GM18909 (cell line): ENCODE results near the gene FMNL1.
"Not testable (repeated sequence)": the region's sequence is repeated elsewhere in the genome, so short reads cannot be mapped to it uniquely, and the experiment has no call there.

ENCODE experiments used
- ATAC-seq: cut with Tn5 transposase; IDR thresholded peaks from one replicate; pipeline ENCODE4 v1.9.1; 2021; ENCODE audit warnings: mild to moderate bottlenecking; ENCODE audit not compliant: unreplicated experiment, poor library complexity

FMNL1 gene

DNA sequence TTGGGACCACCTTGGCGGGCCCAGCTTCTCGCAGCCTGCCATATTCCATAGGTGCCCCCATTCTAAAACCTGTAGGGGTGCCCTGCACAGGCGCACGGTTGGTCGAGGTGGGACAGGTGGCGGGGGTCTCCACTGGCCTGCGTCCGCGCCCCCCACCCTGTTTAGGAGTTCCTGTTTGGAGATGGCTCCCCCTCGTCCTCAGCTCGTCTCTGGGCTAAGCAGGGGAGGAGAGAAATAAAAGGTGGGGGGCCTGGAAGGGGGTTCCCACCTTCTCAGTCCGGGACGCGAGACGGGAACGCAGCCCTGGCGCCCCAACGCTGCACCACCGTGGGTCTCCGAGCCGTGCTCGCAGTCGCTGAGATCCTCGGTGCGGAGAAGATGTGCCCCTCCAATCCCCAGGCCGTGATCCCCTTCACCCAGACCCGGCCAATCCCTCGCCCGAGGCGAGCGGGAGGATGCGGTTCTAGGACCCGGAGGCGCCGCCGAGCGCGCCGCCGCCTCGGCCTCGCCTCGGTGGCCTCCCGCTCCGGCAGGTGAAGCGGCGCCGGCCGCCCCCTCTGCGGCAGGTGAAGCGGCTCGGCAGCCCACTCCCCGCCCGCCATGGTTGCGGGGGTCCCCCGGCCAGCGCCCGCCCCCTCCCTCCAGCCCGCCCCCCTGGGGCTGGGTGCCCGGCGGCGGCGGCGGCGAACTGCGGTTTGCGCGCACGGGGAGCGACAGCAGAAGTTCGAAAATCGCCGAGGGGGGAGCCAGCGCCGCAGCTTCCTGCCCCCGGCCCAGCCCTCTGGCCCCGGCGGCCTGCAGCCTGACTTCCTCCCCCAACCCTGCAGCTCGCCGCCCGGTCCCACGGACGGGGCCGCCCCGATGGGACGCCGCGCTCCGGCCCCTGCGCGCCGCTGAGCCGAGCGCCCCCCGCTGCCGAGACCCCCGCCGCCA lies at the start of gene FMNL1:
FMNL1 (plus strand) TSS at position 805 of the 933 bp plus-strand sequence. CDS start 240 bp downstream, outside the sequence.
- no peak for ATAC-seq

GRCh38 chr17:45172232-45172540 lies 49.5 kb upstream of the FMNL1 start:
- ATAC-seq: no peak

DNA sequence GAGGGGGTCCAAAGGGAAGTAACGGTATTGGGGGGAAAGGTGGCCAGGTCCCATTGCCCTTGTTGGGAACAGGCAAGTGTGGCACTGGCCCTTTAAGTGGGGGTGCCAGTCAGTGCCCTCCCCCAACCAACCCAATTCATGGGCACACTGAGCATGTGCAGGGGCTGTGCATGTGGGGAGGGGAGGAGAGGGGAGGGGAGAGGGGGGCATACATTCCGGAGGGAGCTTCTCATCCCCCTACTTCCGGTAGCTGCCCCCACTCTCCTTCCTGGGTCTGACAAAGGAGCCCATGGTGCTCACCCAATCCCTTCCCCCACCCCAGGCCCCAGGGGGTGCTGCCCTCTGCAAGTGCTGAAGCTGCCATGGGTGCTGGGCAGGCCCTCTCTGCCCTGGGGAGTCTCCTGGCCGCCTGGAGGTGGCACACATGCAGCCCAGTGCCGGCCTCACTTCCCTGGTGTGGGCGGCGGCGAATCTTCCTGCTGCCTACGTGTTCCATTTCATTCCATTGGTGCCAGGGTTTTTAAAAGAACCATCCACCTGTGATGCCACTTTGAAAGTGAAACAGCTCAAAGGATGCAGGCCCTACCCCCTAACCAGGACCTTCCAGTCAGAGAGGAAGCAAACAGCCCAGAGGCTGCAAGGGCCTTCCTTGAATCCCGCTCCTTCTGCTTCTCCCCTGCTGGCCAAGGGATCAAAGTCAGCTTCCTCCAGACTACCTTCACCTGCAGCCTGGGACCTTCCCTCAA lies 49.0 kb upstream of the FMNL1 start:
- ATAC-seq: peak; percentile 51

DNA sequence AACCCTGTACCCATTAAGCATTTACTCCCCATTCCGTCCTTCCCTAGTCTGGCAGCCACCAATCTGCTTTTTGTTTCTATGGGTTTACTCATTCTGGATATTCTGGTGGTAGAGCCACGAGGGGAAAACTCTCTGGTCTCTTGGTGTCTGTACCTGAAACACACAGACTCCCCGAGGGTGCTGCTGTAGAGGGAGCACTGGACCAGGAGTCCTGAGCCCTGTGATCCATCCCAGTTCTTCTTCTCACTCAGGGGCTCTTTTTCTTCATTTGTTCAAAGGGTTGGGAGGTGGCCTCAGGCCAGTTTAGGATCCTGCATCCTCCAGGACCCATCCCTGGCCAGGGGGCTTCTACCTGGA lies 45.9 kb upstream of the FMNL1 start:
- no peak for ATAC-seq

GRCh38 chr17:45177563-45177962 lies 44.1 kb upstream of the FMNL1 start:
- no peak for ATAC-seq

GRCh38 chr17:45184144-45184543 lies 37.5 kb upstream of the FMNL1 start:
- no peak for ATAC-seq

GRCh38 chr17:45186801-45187354 lies 34.8 kb upstream of the FMNL1 start:
- ATAC-seq: no peak

DNA sequence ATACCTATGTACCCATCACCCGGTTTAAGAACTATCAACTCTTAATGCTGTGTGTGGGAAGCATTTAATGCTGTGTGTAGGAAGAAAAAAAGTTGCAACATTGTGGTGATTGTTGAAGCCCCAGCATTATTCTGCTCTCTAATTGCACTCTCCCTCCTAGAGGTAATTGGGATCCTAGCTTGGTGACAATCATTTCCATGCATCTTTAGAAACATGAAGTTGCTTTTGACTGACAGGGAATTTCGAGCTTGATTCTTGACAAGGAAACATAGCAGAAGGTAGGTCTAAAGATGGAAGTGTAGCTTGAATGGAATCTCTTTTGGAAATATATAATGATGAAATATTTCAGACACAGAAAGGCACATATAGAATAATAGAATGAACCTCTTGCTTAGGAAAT lies 32.7 kb upstream of the FMNL1 start:
- ATAC-seq: no peak

DNA sequence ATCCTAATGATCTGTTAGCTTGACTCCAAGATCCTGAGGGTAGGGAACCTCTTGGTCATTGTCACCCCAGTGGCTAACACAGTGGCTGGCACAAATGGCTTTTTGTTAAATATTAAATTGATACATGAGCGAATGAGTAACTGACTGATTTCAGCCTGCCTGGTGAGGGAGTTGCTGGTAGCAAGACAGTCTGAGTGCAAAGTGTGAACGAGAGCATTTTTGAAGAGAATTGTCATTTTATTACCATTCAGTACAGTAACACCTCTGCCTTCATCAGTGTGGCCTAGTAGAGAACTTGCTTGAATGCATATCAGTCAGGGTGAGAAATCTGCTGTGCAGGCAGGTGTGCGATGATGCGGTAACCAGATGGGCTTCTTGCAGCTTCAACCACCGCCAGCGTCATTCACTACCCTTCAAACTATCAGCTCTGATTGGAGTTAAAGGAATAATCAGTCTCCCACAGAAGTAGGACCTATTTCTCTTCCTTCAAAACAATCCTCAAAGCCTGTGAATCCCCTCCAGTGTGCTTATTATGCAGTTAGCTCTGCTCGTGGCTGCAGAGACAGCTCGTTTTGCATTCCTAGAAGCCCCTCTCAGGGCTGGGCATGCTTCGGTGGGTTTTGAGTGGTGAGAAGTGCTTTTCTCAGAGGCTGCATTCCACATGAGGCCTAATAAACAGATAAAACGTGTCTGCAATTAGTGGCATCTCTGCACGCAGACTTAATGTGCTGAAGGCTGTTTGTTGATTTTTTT lies 31.0 kb upstream of the FMNL1 start:
- ATAC-seq: no peak

DNA sequence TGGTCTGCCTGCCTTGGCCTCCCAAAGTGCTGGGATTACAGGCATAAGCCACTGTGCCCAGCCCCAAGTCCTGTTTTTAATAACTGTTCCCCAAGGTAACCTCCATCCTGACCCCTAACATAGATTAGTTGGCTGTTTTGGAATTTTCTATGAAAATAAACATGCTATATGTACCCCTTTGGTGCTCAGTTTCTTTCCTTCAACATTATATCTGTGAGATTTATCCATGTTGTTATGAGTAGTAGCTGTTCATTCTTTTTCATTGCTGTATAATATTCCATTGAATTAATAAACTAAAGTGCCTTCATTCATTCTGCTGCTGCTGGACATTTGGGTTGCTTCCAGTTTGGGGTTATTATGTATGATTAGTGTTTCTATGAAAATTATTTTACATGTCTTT lies 26.3 kb upstream of the FMNL1 start:
- no peak for ATAC-seq

DNA sequence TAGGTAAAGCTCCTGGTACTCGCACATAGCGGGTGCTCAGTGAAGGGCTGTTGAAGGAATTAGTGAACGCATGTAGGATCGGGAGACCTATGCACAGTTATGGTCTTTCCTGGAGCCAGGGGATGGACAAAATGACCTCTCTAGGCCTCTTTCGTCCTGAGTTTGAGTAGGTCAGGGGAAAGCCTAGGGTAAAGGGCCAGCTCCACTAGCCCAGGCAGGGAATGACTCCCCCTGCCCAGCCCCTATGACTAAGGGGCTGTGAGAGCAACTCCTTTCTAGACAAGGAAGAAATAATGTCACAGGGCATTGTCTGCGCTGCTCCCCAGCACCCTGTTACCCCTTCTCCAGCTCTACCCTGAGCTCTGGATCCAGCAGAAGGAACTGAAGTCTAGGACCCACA lies 24.6 kb upstream of the FMNL1 start:
- ATAC-seq: no peak

DNA sequence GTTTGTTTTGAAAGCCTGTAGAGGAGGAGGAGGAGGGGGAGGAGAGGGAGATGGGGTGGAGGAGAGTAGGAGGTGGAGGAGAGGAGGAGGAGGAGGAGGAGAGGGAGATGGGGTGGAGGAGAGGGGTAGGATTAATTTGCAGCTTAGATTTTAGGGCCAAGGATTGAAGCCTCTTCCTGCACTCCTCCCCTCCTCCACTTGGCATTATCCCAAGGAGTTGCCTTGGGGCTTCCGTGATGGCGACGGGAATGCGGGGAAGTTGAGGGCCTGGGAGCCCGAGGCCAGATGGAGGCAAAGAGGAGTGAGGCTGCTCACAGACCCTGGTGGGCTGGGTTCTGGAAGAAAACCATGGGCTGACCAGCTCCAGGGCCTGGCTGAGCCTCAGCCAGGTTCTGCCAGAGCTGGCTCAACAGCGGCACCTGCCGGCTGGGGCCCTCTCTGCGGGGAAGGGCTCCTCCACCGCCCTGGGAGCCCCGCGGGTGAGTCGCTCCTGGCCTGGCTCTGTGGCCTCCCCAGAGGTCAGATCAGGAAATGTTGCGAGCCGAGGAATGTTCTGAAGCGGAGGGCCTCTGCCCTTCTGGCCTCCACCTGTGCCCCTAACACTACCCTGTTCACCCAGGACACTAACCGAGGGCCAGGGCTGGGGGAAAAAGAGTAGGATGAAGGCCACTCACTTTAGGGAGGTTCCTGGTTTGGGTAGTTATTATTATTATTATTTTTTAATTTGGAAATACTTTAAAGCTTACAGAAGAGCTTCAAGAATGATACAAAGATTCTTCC lies 23.9 kb upstream of the FMNL1 start:
- ATAC-seq: no peak

- ATAC-seq: no peak
Observed at GRCh38 chr17:45200701-45201100, 21.0 kb upstream of the FMNL1 start.

DNA sequence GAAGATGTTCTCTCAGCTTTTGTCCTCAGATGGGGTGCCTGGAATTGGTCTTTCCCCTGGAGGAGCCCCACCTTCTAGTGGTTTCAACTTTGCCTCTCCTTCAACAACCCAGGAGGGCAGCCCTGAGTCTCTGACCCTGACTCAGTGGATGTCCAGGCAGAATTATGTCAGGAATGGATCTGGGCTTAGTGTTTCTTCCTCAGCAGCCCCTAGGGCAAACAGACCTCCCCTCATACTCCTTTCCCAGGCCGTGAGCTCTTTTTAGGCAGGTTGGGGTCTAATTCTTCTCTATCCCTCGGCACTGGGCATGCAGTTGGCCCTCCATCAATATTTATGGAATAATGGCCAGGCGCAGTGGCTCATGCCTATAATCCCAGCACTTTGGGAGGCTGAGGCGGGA lies 20.2 kb upstream of the FMNL1 start:
- ATAC-seq: no peak

DNA sequence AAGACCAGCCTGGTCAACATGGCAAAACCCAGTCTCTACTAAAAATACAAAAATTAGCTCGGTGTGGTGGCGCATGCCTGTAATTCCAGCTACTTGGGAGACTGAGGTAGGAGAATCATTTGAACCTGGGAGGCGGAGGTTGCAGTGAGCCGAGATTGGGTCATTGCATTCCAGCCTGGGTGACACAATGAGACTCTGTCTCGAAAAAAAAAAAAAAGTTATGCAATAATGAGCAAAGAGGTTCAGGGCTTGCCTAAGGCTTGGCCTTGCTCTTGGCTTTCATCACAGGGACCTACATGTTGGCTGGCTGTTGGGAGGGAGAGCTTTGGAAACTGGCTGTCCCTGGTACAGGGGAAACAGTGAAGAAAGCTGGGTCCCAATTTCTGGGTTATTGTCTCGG lies 19.8 kb upstream of the FMNL1 start:
- not testable (repeated sequence) for ATAC-seq

DNA sequence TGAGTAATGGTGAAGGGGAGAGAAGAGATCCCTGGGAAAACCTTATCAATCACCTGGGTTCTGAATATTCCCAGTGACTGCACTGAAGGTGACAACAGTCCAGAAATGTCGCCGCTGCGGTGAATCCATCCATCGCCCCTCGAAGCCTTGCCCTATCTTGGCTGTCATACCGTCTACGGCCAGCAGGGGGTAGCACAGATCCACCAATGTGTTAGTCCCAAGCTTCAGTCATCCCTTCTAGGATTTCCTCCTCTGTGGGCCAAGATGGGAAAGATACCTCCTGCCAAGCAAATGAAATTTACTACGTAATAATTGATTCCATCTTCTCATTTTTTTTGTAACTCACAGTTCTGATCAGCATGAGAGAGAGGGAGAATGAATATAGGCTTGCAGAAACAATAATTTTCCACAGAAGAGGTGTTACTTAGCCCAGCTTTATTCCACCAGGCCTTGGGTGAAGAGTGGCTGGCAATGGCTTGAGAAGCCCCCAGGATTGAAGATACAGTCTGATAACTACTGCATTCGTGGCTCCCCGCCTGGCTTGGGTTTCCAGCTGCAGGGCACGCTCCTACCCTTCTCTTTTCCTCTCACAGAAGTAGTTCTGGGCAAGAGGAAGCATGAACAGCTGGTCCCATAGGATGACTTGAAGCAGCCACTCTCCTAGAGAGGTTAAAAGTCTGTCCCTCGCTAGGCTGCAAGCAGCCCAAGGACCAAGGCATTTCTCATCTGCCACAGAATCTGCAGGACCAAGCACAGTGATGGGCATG lies 2.6 kb upstream of the FMNL1 start:
- ATAC-seq: no peak

DNA sequence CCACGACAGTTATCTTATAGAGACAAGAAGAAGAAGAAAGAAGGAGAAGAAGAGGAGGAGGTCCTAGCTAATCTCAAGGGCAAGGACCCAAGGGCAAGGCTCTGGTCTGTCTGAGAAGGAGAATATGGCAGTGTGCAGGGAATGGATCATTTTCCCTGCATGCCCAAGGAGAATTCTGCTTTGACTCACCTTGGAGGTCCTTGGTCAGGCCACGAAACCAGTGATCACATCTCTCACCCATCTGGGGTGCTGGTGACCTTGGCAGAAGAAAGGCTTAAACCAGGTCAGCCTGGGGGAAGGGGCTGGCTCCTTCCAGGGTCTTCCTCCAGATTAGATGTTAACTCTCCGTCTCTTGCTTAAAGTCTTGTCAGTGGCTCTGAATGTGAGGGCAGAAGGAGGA lies 1.6 kb upstream of the FMNL1 start:
- ATAC-seq: no peak

DNA sequence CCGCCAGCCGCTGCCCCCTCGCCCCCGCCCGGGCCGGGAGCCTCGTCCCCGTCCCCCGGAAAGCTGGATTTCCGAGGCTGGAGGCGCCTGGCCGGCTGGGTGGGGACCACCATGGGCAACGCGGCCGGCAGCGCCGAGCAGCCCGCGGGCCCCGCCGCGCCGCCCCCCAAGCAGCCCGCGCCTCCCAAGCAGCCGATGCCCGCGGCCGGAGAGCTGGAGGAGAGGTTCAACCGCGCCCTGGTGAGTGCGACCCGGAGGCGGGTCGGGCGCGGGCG lies 266 bp downstream of the FMNL1 start:
- ATAC-seq: no peak

GRCh38 chr17:45222289-45222995 lies 757 bp downstream of the FMNL1 start:
- no peak for ATAC-seq
